DND-41 (cell line): ENCODE measurements around the gene GTPBP1.

Source experiments
- ATAC-seq: fragments of 200-7000 bp; cut with Tn5 transposase; 3 replicates; pipeline ENCODE4 v1.9.1; 2021; ENCODE audit warnings: low read depth; ENCODE audit not compliant: insufficient read depth
- DNase-seq: peaks from one replicate; pipeline ENCODE4 v3.0.0-alpha.2; 2020
- H2AFZ ChIP-seq: 2 replicates; pipeline ENCODE4 v1.6.0; 2012; ENCODE audit warnings: low read depth, low read length
- H3K27ac ChIP-seq: 2 replicates; pipeline ENCODE4 v1.5.1; 2012; ENCODE audit warnings: low read length, inconsistent platforms
- H3K27me3 ChIP-seq: fragments of 200-600 bp; sonication (generic); 2 replicates; pipeline ENCODE4 v1.6.0; 2012; ENCODE audit warnings: low read length, mild to moderate bottlenecking, inconsistent platforms; ENCODE audit not compliant: insufficient read depth, poor library complexity
- H3K36me3 ChIP-seq: 2 replicates; pipeline ENCODE4 v1.5.1; 2012; ENCODE audit warnings: low read length, inconsistent platforms; ENCODE audit not compliant: insufficient read depth
- H3K4me1 ChIP-seq: 2 replicates; pipeline ENCODE4 v1.5.1; 2012; ENCODE audit warnings: mild to moderate bottlenecking, low read length; ENCODE audit not compliant: insufficient read depth
- H3K4me2 ChIP-seq: 2 replicates; pipeline ENCODE4 v1.6.0; 2012; ENCODE audit warnings: mild to moderate bottlenecking, moderate library complexity, low read length, inconsistent platforms; ENCODE audit not compliant: insufficient read depth
- H3K4me3 ChIP-seq, 2 experiments: fragments of 200-600 bp in 1 of 2; shearing (Covaris generic) in 1 of 2; 2 replicates each; pipeline ENCODE4 v1.5.1; 2012 to 2016; ENCODE audit warnings: inconsistent platforms in 2 of 2, low read length in 2 of 2, mild to moderate bottlenecking in 2 of 2, low read depth in 1 of 2, moderate library complexity in 1 of 2
- H3K79me2 ChIP-seq: 2 replicates; pipeline ENCODE4 v1.6.0; 2012; ENCODE audit warnings: low read length, inconsistent platforms; ENCODE audit not compliant: insufficient read depth
- H3K9ac ChIP-seq: 2 replicates; pipeline ENCODE4 v1.6.0; 2012; ENCODE audit warnings: low read depth, mild to moderate bottlenecking, inconsistent platforms, low read length, moderate library complexity
- H3K9me3 ChIP-seq: 2 replicates; pipeline ENCODE4 v1.5.1; 2012; ENCODE audit warnings: low read length, moderate library complexity, mild to moderate bottlenecking, inconsistent platforms; ENCODE audit not compliant: insufficient read depth, severe bottlenecking
- H4K20me1 ChIP-seq: 2 replicates; pipeline ENCODE4 v1.6.0; 2012; ENCODE audit warnings: low read length; ENCODE audit not compliant: insufficient read depth
- EZH2 ChIP-seq: IDR thresholded peaks from 3 replicates; pipeline ENCODE4 v1.6.1; 2012; ENCODE audit warnings: borderline replicate concordance, low read depth, mild to moderate bottlenecking, moderate library complexity, low read length, inconsistent platforms; ENCODE audit not compliant: severe bottlenecking
- TF ChIP-seq, protein P1 (sequence below): IDR thresholded peaks from 2 replicates; pipeline ENCODE4 v1.5.1; 2012; ENCODE audit warnings: borderline replicate concordance, low read length, moderate library complexity, mild to moderate bottlenecking; ENCODE audit not compliant: poor library complexity, severe bottlenecking; ENCODE audit errors: extremely low read depth

GTPBP1 gene

DNA sequence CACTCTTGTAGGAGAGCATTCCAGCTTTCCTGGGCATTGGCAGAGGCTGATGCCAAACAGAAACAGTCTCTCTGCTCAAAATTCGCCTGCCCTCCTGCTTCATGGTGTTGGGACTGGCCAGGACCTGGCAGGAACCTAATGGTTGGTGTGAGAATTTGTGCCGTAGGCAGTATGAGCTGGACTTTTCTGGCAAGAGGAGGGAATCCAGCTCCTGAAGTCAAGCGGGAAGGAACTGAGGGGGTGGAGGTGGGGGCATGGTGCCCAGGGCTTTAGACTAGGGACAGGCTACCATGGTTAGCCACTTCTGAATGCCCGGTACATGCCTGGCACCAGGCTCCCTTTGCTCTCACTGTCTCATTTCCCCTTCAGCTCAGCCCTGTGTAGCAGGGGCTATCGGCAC is 30.9 kb upstream of the GTPBP1 start:
- no peak overlapping the region for H3K4me3 ChIP-seq
- H3K9ac ChIP-seq = no peak overlapping the region
- 0 out of 2 replicates have a peak, but pooled peaks cover 4% of the 10 kb centered on the region for H4K20me1 ChIP-seq
- no peaks in the 10 kb centered on the region for H3K79me2 ChIP-seq
- no peaks in the 10 kb centered on the region for H3K9me3 ChIP-seq
- no peak overlapping the region for H3K27ac ChIP-seq
- TF ChIP-seq EZH2 = no peak
- TF ChIP-seq, protein P1, sequence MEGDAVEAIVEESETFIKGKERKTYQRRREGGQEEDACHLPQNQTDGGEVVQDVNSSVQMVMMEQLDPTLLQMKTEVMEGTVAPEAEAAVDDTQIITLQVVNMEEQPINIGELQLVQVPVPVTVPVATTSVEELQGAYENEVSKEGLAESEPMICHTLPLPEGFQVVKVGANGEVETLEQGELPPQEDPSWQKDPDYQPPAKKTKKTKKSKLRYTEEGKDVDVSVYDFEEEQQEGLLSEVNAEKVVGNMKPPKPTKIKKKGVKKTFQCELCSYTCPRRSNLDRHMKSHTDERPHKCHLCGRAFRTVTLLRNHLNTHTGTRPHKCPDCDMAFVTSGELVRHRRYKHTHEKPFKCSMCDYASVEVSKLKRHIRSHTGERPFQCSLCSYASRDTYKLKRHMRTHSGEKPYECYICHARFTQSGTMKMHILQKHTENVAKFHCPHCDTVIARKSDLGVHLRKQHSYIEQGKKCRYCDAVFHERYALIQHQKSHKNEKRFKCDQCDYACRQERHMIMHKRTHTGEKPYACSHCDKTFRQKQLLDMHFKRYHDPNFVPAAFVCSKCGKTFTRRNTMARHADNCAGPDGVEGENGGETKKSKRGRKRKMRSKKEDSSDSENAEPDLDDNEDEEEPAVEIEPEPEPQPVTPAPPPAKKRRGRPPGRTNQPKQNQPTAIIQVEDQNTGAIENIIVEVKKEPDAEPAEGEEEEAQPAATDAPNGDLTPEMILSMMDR = no peak
- no peaks in the 10 kb centered on the region for H3K4me1 ChIP-seq
- no peak for DNase-seq
- H2AFZ ChIP-seq = no peak overlapping the region
- H3K27me3 ChIP-seq = no peaks in the 10 kb centered on the region
- no peak for ATAC-seq
- peaks cover 26% of the 10 kb centered on the region for H3K36me3 ChIP-seq
- no peak overlapping the region for H3K4me2 ChIP-seq

DNA sequence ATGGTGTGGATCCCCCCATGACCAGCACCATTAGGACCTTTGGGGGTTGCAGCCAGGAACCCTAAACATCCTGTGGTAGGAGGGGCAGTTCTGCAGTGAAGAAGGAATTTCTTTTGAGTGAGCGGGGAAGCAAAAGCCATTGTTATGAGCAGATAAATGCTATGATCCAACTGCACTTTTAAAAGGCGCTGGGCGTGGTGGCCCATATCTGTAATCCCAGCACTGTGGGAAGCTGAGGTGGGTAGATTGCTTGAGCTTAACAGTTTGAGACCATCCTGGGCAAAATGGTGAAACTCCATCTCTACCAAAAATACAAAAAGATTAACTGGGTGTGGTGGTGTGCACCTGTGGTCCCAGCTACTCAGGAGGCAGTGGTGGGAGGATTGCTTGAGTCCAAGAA is 29.9 kb upstream of the GTPBP1 start:
- Histone ChIP-seq H3K9ac (no peak overlapping the region), H2AFZ (no peak overlapping the region), H3K27me3 (no peaks in the 10 kb centered on the region), H3K27ac (no peak overlapping the region), H3K9me3 (no peaks in the 10 kb centered on the region), H3K4me3 (no peak overlapping the region), H3K36me3 (peaks cover 24% of the 10 kb centered on the region), H3K79me2 (0 out of 2 replicates have a peak, but pooled peaks cover 5% of the 10 kb centered on the region), H3K4me2 (no peak overlapping the region), H3K4me1 (peaks cover 7% of the 10 kb centered on the region), H4K20me1 (0 out of 2 replicates have a peak, but pooled peaks cover 4% of the 10 kb centered on the region)
- TF ChIP-seq, protein P1 = no peak
- no peak for TF ChIP-seq EZH2
- ATAC-seq (no peak), DNase-seq (no peak)

DNA sequence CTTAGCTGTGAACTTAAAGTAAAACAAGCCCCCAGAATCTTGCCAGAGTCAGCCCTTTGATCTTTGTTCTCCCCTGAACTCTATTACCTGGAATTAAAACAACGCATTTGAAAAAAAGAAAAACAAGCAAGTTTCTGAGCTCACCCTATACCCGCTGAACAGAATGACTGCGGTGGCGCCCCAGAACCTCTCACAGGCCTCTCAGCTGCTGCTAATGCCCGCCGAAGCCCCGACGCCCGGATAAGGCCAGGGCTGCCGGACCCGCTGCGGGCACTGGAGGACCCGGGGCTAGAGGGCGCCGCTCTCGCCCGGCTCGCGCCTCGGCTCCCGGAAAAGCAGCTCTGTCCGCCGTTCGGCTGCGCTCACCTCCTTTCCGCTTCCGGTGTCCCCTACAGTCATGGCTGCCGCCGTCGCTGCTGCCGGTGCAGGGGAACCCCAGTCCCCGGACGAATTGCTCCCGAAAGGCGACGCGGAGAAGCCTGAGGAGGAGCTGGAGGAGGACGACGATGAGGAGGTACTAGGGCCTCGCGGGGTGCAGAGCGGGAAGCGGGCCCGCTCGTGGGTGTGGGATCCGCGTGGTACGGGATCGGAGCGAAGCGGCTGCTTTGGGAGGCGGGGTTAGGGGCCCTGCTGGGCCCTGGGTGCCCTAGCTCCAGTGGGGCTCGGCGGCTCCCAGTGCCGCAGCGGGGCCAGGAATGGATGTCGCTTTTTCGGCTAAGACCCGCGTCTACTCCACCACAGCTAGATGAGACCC is 24.0 kb upstream of the GTPBP1 start, which contains the start of gene TOMM22:
TOMM22 (plus strand) TSS at position 376 of the 754 bp plus-strand sequence; CDS start at position 398, 22 bp downstream.
- Histone ChIP-seq H2AFZ (peak within 1 kb of the TSS; percentile 99), H3K4me3 (peak within 1 kb of the TSS; percentile 99), H3K4me2 (peak within 1 kb of the TSS; percentile 97), H3K36me3 (peaks cover 47% of the 10 kb centered on the region), H3K9me3 (no peaks in the 10 kb centered on the region), H3K27ac (peak within 1 kb of the TSS; percentile 95), H3K9ac (peak within 1 kb of the TSS; percentile 89), H3K27me3 (no peaks in the 10 kb centered on the region), H3K4me1 (peaks cover 29% of the 10 kb centered on the region), H3K79me2 (peaks cover 39% of the 10 kb centered on the region), H4K20me1 (peaks cover 10% of the 10 kb centered on the region)
- TF ChIP-seq, protein P1 = peak; percentile 85
- no peak for TF ChIP-seq EZH2
- DNase-seq = peak; percentile 87
- peak; percentile 98 for ATAC-seq
